Measurements from ENCODE around the gene SPTBN1.

GRCh38 chr2:54559593-54560145, 103.5 kb downstream of the SPTBN1 start:
- TF ChIP-seq CTCF (IDR thresholded peaks at IDR 0.05; ENCODE audit: low read depth, low read length) (no peak), MAX (IDR thresholded peaks at IDR 0.05; ENCODE audit: low read depth, low read length) (no peak)
